Esophagus (tissue), 2 donors: ENCODE results near the gene HPGDS. TPM values are rescaled to one million over a fixed set of nuclear protein-coding genes. Genes with fewer than 3 reads are reported as not detected.

Experiments
- H3K27ac ChIP-seq, 2 donors: one replicate each; pipeline ENCODE4 v1.5.1; 2013; ENCODE audit warnings: low read depth in 2 of 2, mild to moderate bottlenecking in 2 of 2, inconsistent platforms in 1 of 2, low read length in 1 of 2, moderate library complexity in 1 of 2
- H3K27me3 ChIP-seq, 2 donors: one replicate each; pipeline ENCODE4 v1.6.1; 2013; ENCODE audit warnings: low read length in 2 of 2, control low read depth in 1 of 2, mild to moderate bottlenecking in 1 of 2; ENCODE audit not compliant: insufficient read depth in 2 of 2, control insufficient read depth in 1 of 2
- H3K36me3 ChIP-seq, 2 donors: one replicate each; pipeline ENCODE4 v1.6.1; 2013; ENCODE audit warnings: low read length in 1 of 2; ENCODE audit not compliant: control insufficient read depth in 2 of 2, insufficient read depth in 2 of 2
- H3K4me1 ChIP-seq, 2 donors: one replicate each; pipeline ENCODE4 v1.6.1; 2013; ENCODE audit warnings: low read length in 1 of 2; ENCODE audit not compliant: control insufficient read depth in 2 of 2, insufficient read depth in 2 of 2
- H3K4me3 ChIP-seq, 2 donors: one replicate each; pipeline ENCODE4 v1.5.1; 2013; ENCODE audit warnings: low read length in 2 of 2, mild to moderate bottlenecking in 2 of 2, low read depth in 1 of 2, moderate library complexity in 1 of 2
- H3K9me3 ChIP-seq, 2 donors: one replicate each; pipeline ENCODE4 v1.6.1; 2013; ENCODE audit warnings: mild to moderate bottlenecking in 2 of 2, low read depth in 1 of 2, low read length in 1 of 2, moderate library complexity in 1 of 2; ENCODE audit not compliant: control insufficient read depth in 2 of 2, insufficient read depth in 1 of 2
- WGBS, 2 donors: extraction: QIAGEN DNeasy Blood & Tissue Kit; methylation state at CpG; one replicate each; pipeline ENCODE4 v1.1.7; 2013; 5-methylcytosine and 5-hydroxymethylcytosine counted together
- polyA plus RNA-seq, 2 donors: library from polyadenylated mRNA; stranded (reverse); fragments of 200-250 nt; gene quantifications; one replicate each; pipeline ENCODE4 v1.2.3, GENCODE V29; 2013
- donor health status: healthy with polysubstance abuse.
- donor health status: Bipolar disorder and iron deficiency.

The HPGDS gene
- polyA plus RNA-seq, 2 donors: 0.33 to 0.44 TPM

DNA sequence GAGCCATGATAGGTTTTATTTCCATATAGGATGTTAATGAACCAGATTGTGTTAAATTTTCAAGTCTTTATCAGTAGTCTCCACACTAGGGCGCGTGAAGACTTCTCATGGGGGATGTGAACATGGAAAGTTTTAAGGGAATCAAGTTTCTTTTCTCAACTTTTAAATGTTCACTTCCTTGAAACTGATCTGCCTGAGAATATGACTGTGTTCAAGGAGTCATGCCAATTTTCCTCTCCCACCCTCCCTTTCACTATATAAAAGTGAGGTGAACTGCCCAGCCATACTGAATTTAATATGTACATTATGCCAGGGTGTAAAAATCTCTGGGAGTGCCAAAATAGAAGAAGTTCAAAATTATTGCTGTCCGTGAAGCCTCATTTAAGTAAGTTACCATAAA is 30.4 kb upstream of the HPGDS start:
- Histone ChIP-seq H3K9me3 (no peaks in the 10 kb centered on the region), H3K27ac (no peak overlapping the region), H3K36me3 (no peaks in the 10 kb centered on the region), H3K4me1 (no peaks in the 10 kb centered on the region), H3K27me3 (no peaks in the 10 kb centered on the region), H3K4me3 (no peak overlapping the region)
- WGBS, 2 donors: 94 to 95% methylated on average over 3 of the region's 3 CpGs

DNA sequence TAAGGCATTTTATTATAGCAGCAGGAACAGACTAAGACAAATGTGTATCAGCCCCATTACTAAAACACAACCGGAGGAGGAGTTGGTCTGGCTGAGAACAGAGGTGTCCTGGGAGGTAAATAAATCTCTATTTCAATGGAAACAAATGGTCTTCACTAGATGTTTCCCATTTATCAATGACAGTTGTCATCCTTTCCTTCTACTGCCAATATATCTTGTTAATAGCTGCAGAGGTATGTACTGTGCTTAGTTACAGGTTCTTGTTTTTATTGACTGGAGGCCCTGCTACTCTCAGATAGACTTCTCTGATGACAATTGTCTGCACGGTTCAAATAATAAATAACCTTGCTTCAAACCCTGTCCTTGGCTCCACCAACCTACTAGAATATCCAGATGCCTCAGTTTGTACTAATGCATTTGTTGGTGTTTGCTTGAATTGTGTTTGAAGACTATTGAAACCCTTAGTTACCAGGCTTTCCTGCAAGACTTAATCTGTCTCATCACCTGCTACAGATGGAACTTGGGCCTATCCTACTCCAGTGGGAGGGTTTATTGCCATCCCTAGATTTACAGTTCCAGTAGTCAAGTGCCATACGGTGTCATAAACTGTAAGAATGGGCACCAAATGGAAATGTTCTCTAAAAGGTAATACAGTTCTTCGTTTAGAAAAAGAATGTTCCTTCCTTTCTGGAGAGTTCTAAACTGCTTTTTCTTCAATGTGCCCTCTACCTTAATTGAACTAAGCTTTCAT is 29.8 kb upstream of the HPGDS start:
- no peak overlapping the region for H3K4me3 ChIP-seq
- no peaks in the 10 kb centered on the region for H3K36me3 ChIP-seq
- 74 to 77% methylated on average over 4 of the region's 4 CpGs for WGBS, 2 donors
- H3K27ac ChIP-seq: no peak overlapping the region
- H3K9me3 ChIP-seq: no peaks in the 10 kb centered on the region
- no peaks in the 10 kb centered on the region for H3K27me3 ChIP-seq
- no peaks in the 10 kb centered on the region for H3K4me1 ChIP-seq

DNA sequence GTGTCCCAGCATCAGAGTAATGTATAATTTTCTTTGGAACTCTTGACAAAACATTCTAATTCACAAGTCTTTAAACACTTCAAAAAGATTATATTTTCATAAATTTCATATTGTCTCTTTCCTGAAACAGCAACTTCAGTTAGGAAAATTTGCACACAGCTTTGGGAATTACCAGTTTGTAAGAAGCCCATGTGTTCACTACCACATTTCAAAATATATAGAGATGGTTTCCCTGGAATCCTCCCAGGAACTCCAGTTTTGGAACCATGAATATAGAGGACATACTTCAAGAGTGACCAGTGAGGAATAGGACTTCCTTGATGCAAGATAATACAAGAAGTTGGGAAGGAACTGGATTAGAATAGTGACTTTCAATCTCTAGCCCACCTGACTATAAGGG is 28.7 kb upstream of the HPGDS start:
- H3K9me3 ChIP-seq: no peaks in the 10 kb centered on the region
- no peaks in the 10 kb centered on the region for H3K4me1 ChIP-seq
- no peaks in the 10 kb centered on the region for H3K27me3 ChIP-seq
- H3K4me3 ChIP-seq: no peak overlapping the region
- H3K27ac ChIP-seq: no peak overlapping the region
- H3K36me3 ChIP-seq: no peaks in the 10 kb centered on the region

DNA sequence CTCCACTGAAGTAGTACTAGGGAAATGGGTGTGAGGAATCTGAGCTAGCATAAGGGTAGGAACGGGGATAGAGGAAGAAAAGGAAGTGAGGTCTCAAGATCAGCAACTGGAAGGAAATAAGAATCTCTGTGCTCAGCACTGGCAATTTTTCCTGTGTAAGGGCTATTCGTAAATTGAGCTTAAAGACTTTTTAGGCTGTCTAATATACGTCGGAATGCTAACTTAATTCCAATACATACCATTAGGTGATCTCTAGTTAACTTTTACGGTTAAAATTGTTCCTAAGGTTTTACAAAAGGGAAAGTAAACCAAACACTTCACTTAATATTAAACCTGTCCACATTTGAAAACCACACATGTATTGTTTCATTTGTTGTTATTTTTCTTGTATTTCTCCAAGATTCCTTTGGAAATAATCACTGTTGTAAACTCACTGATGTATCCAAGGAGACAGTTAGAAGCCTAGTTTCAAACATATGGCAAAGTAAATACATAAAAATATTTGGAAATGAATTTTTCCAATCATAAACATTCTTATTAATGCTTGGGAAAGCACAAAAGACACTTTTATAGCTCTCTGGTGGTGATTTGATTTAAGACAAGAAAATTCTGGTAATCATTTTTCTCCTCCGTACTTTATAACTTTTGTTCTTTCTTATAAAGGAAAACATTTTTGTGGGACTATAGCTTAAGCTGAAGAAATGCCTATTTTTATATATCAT is 28.1 kb upstream of the HPGDS start:
- H3K4me1 ChIP-seq: no peaks in the 10 kb centered on the region
- no peaks in the 10 kb centered on the region for H3K9me3 ChIP-seq
- 84 to 85% methylated on average over 6 of the region's 6 CpGs for WGBS, 2 donors

DNA sequence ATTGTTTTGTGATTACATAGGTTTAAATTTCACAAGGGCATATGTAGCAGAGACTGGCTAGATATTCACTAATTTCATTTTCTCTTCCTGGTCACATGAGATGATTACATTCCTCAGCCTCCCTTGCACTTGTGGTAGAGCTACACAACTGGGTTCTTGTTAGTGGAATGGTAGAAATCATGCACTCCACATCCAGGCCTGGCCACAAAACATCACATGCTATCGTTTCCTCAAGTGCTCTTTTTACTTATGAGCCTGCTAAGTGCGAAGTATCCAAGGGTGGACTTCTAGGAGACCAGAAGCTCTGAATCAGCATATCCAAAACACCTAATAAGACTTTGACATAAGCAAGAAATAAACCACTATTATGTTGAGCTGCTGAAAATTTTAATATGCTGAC is 26.4 kb upstream of the HPGDS start:
- H3K27ac ChIP-seq: no peak overlapping the region
- WGBS, 2 donors: 83 to 89% methylated on average over 2 of the region's 2 CpGs
- no peaks in the 10 kb centered on the region for H3K4me1 ChIP-seq
- H3K9me3 ChIP-seq: no peaks in the 10 kb centered on the region
- H3K27me3 ChIP-seq: no peaks in the 10 kb centered on the region
- no peak overlapping the region for H3K4me3 ChIP-seq
- H3K36me3 ChIP-seq: no peaks in the 10 kb centered on the region

More for the DNA sequence above, 28.1 kb upstream of the HPGDS start:
- no peaks in the 10 kb centered on the region for H3K27me3 ChIP-seq
- no peak overlapping the region for H3K27ac ChIP-seq
- H3K4me3 ChIP-seq: no peak overlapping the region
- H3K36me3 ChIP-seq: no peaks in the 10 kb centered on the region

DNA sequence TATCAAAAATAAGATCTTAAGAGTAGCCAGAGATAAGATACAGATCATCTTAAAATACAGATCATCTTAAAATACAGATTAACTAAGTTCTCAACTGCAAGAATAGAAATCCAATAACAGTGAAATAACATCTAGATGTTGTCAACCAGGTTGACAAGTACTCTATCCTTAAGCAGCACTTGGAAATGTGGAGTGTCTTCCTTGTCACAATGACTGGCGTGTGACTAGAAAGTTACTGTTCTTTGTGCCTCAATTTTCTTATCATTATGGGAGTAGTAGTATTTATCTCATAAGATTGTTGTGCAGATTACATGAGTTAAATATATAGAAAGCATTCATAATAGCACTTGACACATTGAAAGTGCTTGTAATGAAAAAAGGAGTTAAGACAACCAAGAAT is 25.8 kb upstream of the HPGDS start:
- H3K27me3 ChIP-seq: no peaks in the 10 kb centered on the region
- H3K4me1 ChIP-seq: no peaks in the 10 kb centered on the region
- no peak overlapping the region for H3K27ac ChIP-seq
- H3K36me3 ChIP-seq: no peaks in the 10 kb centered on the region
- WGBS, 2 donors: 96 to 100% methylated on average over 1 of the region's 1 CpG
- H3K4me3 ChIP-seq: no peak overlapping the region
- no peaks in the 10 kb centered on the region for H3K9me3 ChIP-seq

DNA sequence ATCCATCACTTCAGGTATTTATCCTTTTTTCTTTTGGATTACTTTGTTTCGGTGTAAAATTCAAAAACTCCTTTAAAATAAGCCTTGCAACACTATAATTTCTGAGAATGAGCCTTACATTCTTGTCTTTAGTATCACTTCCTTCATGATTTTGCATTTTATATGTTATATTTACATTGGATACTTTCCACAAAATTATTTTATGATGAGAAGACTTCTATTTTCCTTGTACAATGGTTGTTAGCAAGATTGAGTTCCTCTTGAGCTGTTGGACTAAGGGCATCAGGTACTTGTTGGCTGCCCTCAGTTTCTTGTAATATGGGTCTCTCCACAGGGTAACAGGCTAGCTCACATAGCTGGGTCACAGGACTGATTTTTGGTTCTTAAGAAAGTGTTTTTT is 22.7 kb upstream of the HPGDS start:
- H3K9me3 ChIP-seq: no peaks in the 10 kb centered on the region
- no peaks in the 10 kb centered on the region for H3K27me3 ChIP-seq
- no peaks in the 10 kb centered on the region for H3K4me1 ChIP-seq
- WGBS, 2 donors: 85 to 88% methylated on average over 1 of the region's 1 CpG
- no peaks in the 10 kb centered on the region for H3K36me3 ChIP-seq
- H3K4me3 ChIP-seq: no peak overlapping the region
- H3K27ac ChIP-seq: no peak overlapping the region

DNA sequence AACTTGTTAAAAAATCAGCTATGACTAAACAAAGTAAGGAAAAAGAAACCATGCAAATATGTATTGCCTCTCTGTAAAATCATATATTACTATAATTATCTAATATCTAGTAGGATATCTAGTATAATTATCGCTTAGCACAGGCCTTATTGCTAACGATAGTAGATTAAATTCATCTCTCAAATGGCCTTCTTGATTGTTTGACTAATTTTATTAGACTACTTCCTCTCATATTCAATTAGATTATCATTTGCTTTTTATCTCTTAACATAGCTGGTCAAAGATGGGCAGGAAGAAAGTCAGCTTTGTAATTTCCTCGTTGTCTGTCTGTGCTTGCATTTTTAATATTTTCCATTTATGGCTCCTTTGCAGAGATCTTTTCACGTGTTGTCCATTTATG is 21.9 kb upstream of the HPGDS start:
- H3K27ac ChIP-seq: no peak overlapping the region
- H3K4me1 ChIP-seq: no peaks in the 10 kb centered on the region
- H3K36me3 ChIP-seq: no peaks in the 10 kb centered on the region
- no peaks in the 10 kb centered on the region for H3K9me3 ChIP-seq
- no peak overlapping the region for H3K4me3 ChIP-seq
- H3K27me3 ChIP-seq: no peaks in the 10 kb centered on the region
- 77 to 80% methylated on average over 4 of the region's 4 CpGs for WGBS, 2 donors

DNA sequence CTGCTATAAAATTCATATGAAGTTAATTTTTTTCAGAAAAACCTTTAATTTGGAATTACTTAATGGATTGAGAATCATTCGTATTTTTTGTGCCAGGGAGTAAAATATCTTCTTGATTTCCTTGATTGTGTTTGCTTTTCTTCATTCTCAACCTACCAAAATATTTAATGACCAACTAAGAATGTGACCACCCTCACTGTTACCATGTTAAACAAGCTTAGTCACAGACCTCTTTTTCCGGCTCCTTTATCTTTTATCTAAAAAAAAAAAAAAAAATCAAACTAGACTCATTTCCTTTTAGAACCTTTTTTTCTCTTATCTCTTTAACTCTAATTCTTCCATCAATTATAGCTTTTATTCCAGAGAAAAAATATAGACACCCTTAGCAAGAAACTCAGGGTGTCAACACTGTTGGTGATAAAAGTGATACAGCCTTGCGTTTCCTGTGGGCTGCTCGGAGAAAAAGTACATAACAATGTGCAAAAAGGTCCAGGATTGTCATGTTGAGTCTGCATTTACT is 20.6 kb upstream of the HPGDS start:
- Histone ChIP-seq H3K27me3 (no peaks in the 10 kb centered on the region), H3K27ac (no peak overlapping the region)
- WGBS, 2 donors: 81 to 85% methylated on average over 4 of the region's 4 CpGs

DNA sequence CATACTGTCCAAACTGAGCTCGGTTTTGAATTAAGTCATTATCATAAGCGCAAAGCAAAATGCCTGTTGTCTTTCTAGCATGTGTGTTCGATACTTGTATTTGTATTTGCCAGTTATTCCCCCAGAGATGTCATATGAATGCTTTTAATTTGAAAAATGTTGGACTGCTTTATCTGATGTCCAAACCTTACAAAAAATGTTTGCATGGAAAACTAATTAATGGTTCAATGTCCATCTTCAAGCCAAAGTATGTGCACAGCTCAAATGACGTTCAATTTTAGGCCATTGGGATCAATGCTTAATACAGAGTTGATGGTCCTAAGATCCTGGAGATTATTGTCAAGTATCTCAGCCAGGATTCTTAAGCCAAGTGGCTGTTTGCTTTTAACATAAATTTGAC is 17.2 kb upstream of the HPGDS start:
- H3K4me1 ChIP-seq: no peaks in the 10 kb centered on the region
- no peaks in the 10 kb centered on the region for H3K27me3 ChIP-seq
- no peak overlapping the region for H3K4me3 ChIP-seq
- H3K9me3 ChIP-seq: no peaks in the 10 kb centered on the region
- H3K27ac ChIP-seq: no peak overlapping the region
- WGBS, 2 donors: 69 to 74% methylated on average over 4 of the region's 4 CpGs
- H3K36me3 ChIP-seq: no peaks in the 10 kb centered on the region

More for the DNA sequence above, 20.6 kb upstream of the HPGDS start:
- no peaks in the 10 kb centered on the region for H3K36me3 ChIP-seq
- no peaks in the 10 kb centered on the region for H3K4me1 ChIP-seq
- H3K9me3 ChIP-seq: no peaks in the 10 kb centered on the region
- H3K4me3 ChIP-seq: no peak overlapping the region
